Measurements from ENCODE around the gene SCRN3.

DNA sequence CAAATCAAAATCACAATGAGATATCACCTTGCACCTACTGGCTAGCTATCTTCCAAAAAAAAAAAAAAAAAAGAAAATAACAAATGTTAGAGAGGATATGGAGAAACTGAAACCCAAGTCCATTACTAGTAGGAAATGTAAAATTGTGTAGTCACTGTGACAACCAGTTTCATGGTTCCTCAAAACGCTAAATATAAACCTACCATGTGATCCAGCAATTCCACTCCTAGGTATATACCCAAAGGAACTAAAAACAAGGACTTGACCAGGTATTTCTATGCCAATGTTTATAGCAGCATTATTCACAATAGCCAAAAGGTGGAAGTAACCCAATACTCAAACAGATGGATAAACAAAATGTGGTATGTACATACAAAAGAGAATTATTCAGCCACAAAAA is 11.7 kb upstream of the SCRN3 start:
- TF ChIP-seq TAF1 (IDR thresholded peaks at IDR 0.05; ENCODE audit: low read depth) (no peak), YY1 (IDR thresholded peaks at IDR 0.05; ENCODE audit: low read depth) (no peak), FOXM1 (IDR thresholded peaks at IDR 0.05; ENCODE audit: borderline replicate concordance, low read depth) (no peak), CREB1 (IDR thresholded peaks at IDR 0.05; ENCODE audit: low read depth) (no peak), EGR1 (IDR thresholded peaks at IDR 0.05) (no peak), TCF12 (IDR thresholded peaks at IDR 0.05; ENCODE audit: low read depth) (no peak), EP300 (IDR thresholded peaks at IDR 0.05; ENCODE audit: borderline replicate concordance) (no peak), RAD21 (IDR thresholded peaks at IDR 0.05; ENCODE audit: low read depth) (no peak), ZBTB7A (IDR thresholded peaks at IDR 0.05; ENCODE audit: low read depth) (no peak), CEBPB (IDR thresholded peaks at IDR 0.05) (no peak)
- TF ChIP-seq, protein P1, sequence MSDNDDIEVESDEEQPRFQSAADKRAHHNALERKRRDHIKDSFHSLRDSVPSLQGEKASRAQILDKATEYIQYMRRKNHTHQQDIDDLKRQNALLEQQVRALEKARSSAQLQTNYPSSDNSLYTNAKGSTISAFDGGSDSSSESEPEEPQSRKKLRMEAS (IDR thresholded peaks at IDR 0.05): no peak
- TF ChIP-seq, protein P2, sequence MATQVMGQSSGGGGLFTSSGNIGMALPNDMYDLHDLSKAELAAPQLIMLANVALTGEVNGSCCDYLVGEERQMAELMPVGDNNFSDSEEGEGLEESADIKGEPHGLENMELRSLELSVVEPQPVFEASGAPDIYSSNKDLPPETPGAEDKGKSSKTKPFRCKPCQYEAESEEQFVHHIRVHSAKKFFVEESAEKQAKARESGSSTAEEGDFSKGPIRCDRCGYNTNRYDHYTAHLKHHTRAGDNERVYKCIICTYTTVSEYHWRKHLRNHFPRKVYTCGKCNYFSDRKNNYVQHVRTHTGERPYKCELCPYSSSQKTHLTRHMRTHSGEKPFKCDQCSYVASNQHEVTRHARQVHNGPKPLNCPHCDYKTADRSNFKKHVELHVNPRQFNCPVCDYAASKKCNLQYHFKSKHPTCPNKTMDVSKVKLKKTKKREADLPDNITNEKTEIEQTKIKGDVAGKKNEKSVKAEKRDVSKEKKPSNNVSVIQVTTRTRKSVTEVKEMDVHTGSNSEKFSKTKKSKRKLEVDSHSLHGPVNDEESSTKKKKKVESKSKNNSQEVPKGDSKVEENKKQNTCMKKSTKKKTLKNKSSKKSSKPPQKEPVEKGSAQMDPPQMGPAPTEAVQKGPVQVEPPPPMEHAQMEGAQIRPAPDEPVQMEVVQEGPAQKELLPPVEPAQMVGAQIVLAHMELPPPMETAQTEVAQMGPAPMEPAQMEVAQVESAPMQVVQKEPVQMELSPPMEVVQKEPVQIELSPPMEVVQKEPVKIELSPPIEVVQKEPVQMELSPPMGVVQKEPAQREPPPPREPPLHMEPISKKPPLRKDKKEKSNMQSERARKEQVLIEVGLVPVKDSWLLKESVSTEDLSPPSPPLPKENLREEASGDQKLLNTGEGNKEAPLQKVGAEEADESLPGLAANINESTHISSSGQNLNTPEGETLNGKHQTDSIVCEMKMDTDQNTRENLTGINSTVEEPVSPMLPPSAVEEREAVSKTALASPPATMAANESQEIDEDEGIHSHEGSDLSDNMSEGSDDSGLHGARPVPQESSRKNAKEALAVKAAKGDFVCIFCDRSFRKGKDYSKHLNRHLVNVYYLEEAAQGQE (IDR thresholded peaks at IDR 0.05; ENCODE audit: low read depth): no peak
- TF ChIP-seq, protein P3, sequence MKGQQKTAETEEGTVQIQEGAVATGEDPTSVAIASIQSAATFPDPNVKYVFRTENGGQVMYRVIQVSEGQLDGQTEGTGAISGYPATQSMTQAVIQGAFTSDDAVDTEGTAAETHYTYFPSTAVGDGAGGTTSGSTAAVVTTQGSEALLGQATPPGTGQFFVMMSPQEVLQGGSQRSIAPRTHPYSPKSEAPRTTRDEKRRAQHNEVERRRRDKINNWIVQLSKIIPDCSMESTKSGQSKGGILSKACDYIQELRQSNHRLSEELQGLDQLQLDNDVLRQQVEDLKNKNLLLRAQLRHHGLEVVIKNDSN (IDR thresholded peaks at IDR 0.05): no peak
